H9 (cell line): ENCODE data around the gene ERC2. TPM values are rescaled to one million over a fixed set of nuclear protein-coding genes. Genes with fewer than 3 reads are reported as not detected.

ENCODE experiments used
- DNase-seq: peaks from one replicate; pipeline ENCODE4 v3.0.0-alpha.2; 2017
- H2AFZ ChIP-seq: one replicate; pipeline ENCODE4 v1.6.1; 2013; ENCODE audit warnings: mild to moderate bottlenecking, low read length, control low read depth, moderate library complexity
- H2AK5ac ChIP-seq: 2 replicates; pipeline ENCODE4 v1.6.1; 2013; ENCODE audit warnings: low read length, control low read depth, mixed read lengths; ENCODE audit not compliant: insufficient read length
- H2BK120ac ChIP-seq: one replicate; pipeline ENCODE4 v1.6.1; 2013; ENCODE audit warnings: low read depth, mild to moderate bottlenecking, low read length, control low read depth, inconsistent platforms; ENCODE audit not compliant: poor library complexity, severe bottlenecking
- H2BK12ac ChIP-seq: 2 replicates; pipeline ENCODE4 v1.6.1; 2013; ENCODE audit warnings: low read length, control low read depth, mixed read lengths, low read depth; ENCODE audit not compliant: insufficient read length
- H2BK15ac ChIP-seq: 2 replicates; pipeline ENCODE4 v1.6.1; 2013; ENCODE audit warnings: low read depth, low read length, control low read depth
- H2BK20ac ChIP-seq: one replicate; pipeline ENCODE4 v1.6.1; 2013; ENCODE audit warnings: low read depth, mild to moderate bottlenecking, low read length, control low read depth, inconsistent platforms; ENCODE audit not compliant: poor library complexity, severe bottlenecking
- H2BK5ac ChIP-seq: 2 replicates; pipeline ENCODE4 v1.6.1; 2013; ENCODE audit warnings: low read length, control low read depth, mixed read lengths; ENCODE audit not compliant: insufficient read length
- H3K14ac ChIP-seq: 2 replicates; pipeline ENCODE4 v1.6.1; 2013; ENCODE audit warnings: low read length, control low read depth; ENCODE audit not compliant: insufficient read depth
- H3K18ac ChIP-seq: 2 replicates; pipeline ENCODE4 v1.6.1; 2013; ENCODE audit warnings: low read depth, mild to moderate bottlenecking, mixed read lengths, low read length, control low read depth; ENCODE audit not compliant: insufficient read length
- H3K23ac ChIP-seq: 2 replicates; pipeline ENCODE4 v1.6.1; 2013; ENCODE audit warnings: low read length, control low read depth, mixed read lengths, low read depth; ENCODE audit not compliant: insufficient read length
- H3K23me2 ChIP-seq: 2 replicates; pipeline ENCODE4 v1.6.1; 2013; ENCODE audit warnings: low read depth, mild to moderate bottlenecking, mixed read lengths, low read length, control low read depth; ENCODE audit not compliant: insufficient read length, poor library complexity, severe bottlenecking
- H3K27ac ChIP-seq: 2 replicates; pipeline ENCODE4 v1.5.1; 2013; ENCODE audit warnings: low read length, control low read depth, mixed read lengths, low read depth; ENCODE audit not compliant: insufficient read length
- H3K27me3 ChIP-seq: 2 replicates; pipeline ENCODE4 v1.6.1; 2013; ENCODE audit warnings: low read length, control low read depth, inconsistent platforms; ENCODE audit not compliant: insufficient read depth
- H3K4ac ChIP-seq: 2 replicates; pipeline ENCODE4 v1.6.1; 2013; ENCODE audit warnings: low read depth, mild to moderate bottlenecking, control low read depth, inconsistent platforms, low read length, moderate library complexity
- H3K4me1 ChIP-seq: 2 replicates; pipeline ENCODE4 v1.6.1; 2013; ENCODE audit warnings: low read length, control low read depth, inconsistent platforms; ENCODE audit not compliant: insufficient read depth
- H3K4me2 ChIP-seq: 2 replicates; pipeline ENCODE4 v1.6.1; 2013; ENCODE audit warnings: low read length, control low read depth, mixed read lengths; ENCODE audit not compliant: insufficient read length, insufficient read depth
- H3K56ac ChIP-seq: 2 replicates; pipeline ENCODE4 v1.6.1; 2013; ENCODE audit warnings: low read depth, mild to moderate bottlenecking, mixed read lengths, low read length, control low read depth; ENCODE audit not compliant: insufficient read length
- H3K79me1 ChIP-seq: 2 replicates; pipeline ENCODE4 v1.6.1; 2013; ENCODE audit warnings: low read depth, mild to moderate bottlenecking, moderate library complexity, low read length, control low read depth, inconsistent platforms; ENCODE audit not compliant: insufficient read depth, poor library complexity, severe bottlenecking
- H3K79me2 ChIP-seq: 2 replicates; pipeline ENCODE4 v1.6.1; 2013; ENCODE audit warnings: low read length, control low read depth, inconsistent platforms; ENCODE audit not compliant: insufficient read depth
- H3K9ac ChIP-seq: 2 replicates; pipeline ENCODE4 v1.6.1; 2013; ENCODE audit warnings: low read length, control low read depth, mixed read lengths; ENCODE audit not compliant: insufficient read length; ENCODE audit errors: extremely low read depth
- H3K9me3 ChIP-seq: one replicate; pipeline ENCODE4 v1.6.1; 2013; ENCODE audit warnings: low read depth, low read length, inconsistent platforms; ENCODE audit not compliant: control insufficient read depth
- H3T11ph ChIP-seq: one replicate; pipeline ENCODE4 v1.6.1; 2013; ENCODE audit warnings: mild to moderate bottlenecking, low read length, control low read depth, inconsistent platforms
- H4K20me1 ChIP-seq: one replicate; pipeline ENCODE4 v1.6.1; 2013; ENCODE audit not compliant: control insufficient read depth, insufficient read length, insufficient read depth
- H4K5ac ChIP-seq: 2 replicates; pipeline ENCODE4 v1.6.1; 2013; ENCODE audit warnings: low read depth, mild to moderate bottlenecking, mixed read lengths, low read length, control low read depth; ENCODE audit not compliant: insufficient read length
- H4K8ac ChIP-seq: replicated peaks from 2 replicates; pipeline ENCODE4 v1.6.1; 2013; ENCODE audit warnings: low read length, control low read depth, mixed read lengths, low read depth; ENCODE audit not compliant: insufficient read length
- H4K91ac ChIP-seq: 2 replicates; pipeline ENCODE4 v1.6.1; 2013; ENCODE audit warnings: low read depth, mild to moderate bottlenecking, moderate library complexity, mixed read lengths, low read length, control low read depth; ENCODE audit not compliant: insufficient read length
- H3K27ac Mint-ChIP-seq, 3 experiments: 2 replicates in 2 of 3; 3 replicates in 1 of 3; pipeline ENCODE4 v1.8.0; 2020 to 2021; ENCODE audit warnings: mixed read lengths in 3 of 3, mild to moderate bottlenecking in 1 of 3, moderate library complexity in 1 of 3
- H3K27me3 Mint-ChIP-seq: 2 replicates; pipeline ENCODE4 v1.8.0; 2021; ENCODE audit warnings: low read depth, mild to moderate bottlenecking, moderate library complexity, mixed read lengths
- H3K36me3 Mint-ChIP-seq, 3 experiments: 2 replicates in 2 of 3; 3 replicates in 1 of 3; pipeline ENCODE4 v1.8.0; 2020 to 2021; ENCODE audit warnings: low read depth in 3 of 3, mixed read lengths in 3 of 3; ENCODE audit not compliant: insufficient read depth in 1 of 3
- H3K4me1 Mint-ChIP-seq, 2 experiments: 2 replicates each; pipeline ENCODE4 v1.8.0; 2020; ENCODE audit warnings: mixed read lengths in 2 of 2
- H3K4me3 Mint-ChIP-seq, 2 experiments: 2 replicates in 1 of 2; 3 replicates in 1 of 2; pipeline ENCODE4 v1.8.0; 2020 to 2021; ENCODE audit warnings: mild to moderate bottlenecking in 2 of 2, mixed read lengths in 2 of 2, moderate library complexity in 1 of 2
- H3K9me3 Mint-ChIP-seq, 2 experiments: 2 replicates in 1 of 2; 3 replicates in 1 of 2; pipeline ENCODE4 v1.8.0; 2020; ENCODE audit warnings: mild to moderate bottlenecking in 2 of 2, mixed read lengths in 2 of 2, moderate library complexity in 1 of 2
- CTCF ChIP-seq: fragments of 200-600 bp; sonication (generic); conservative IDR thresholded peaks from 3 replicates; pipeline ENCODE4 v1.8.0; 2021; ENCODE audit warnings: antibody characterized with exemption, mild to moderate bottlenecking
- WGBS: extraction: QIAGEN DNeasy Blood & Tissue Kit; methylation state at CpG from one replicate; pipeline ENCODE4 v1.1.7; 2013; ENCODE audit warnings: missing lambda C conversion rate, low lambda C conversion rate, mixed read lengths; ENCODE audit not compliant: insufficient read length; ENCODE audit errors: extremely low coverage; 5-methylcytosine and 5-hydroxymethylcytosine counted together
- total RNA-seq: library from RNA; stranded (reverse); gene quantifications from 2 replicates; pipeline ENCODE4 v1.2.1, GENCODE V29; 2021

The ERC2 gene
- total RNA-seq, 1 experiment from 2014 or later, result 15.4 TPM

GRCh38 chr3:55518451-55518850, 949.8 kb downstream of the ERC2 start:
- Histone ChIP-seq H2AFZ (no peak overlapping the region), H3K56ac (no peak overlapping the region), H2AK5ac (no peak overlapping the region), H3K27me3 (no peaks in the 10 kb centered on the region), H3K9ac (no peak overlapping the region), H3K14ac (no peak overlapping the region), H3K27ac (no peak overlapping the region), H3K9me3 (no peaks in the 10 kb centered on the region), H2BK5ac (no peak overlapping the region), H3K4me2 (no peak overlapping the region), H4K20me1 (no peaks in the 10 kb centered on the region), H2BK15ac (no peak overlapping the region), H3K23me2 (no peaks in the 10 kb centered on the region), H3K23ac (no peak overlapping the region), H3K4ac (no peak overlapping the region), H3T11ph (no peak overlapping the region), H2BK20ac (no peak overlapping the region), H3K18ac (no peak overlapping the region), H4K91ac (no peak overlapping the region), H3K4me1 (peaks cover 14% of the 10 kb centered on the region), H3K79me1 (no peaks in the 10 kb centered on the region), H2BK120ac (no peak overlapping the region), H4K5ac (no peak overlapping the region), H4K8ac (no peak overlapping the region), H3K79me2 (no peaks in the 10 kb centered on the region), H2BK12ac (no peak overlapping the region)
- Mint-ChIP-seq H3K4me1 (peaks cover 57 to 58% of the 10 kb centered on the region in 2 experiments), H3K4me3 (no peak overlapping the region), H3K9me3 (no peaks in the 10 kb centered on the region), H3K27ac (no peak overlapping the region), H3K27me3 (peaks cover 2% of the 10 kb centered on the region), H3K36me3 (no peaks in the 10 kb centered on the region)
- no peak for DNase-seq
- TF ChIP-seq CTCF, result no peak
- no CpG with 5 or more reads among the region's 6 CpGs for WGBS
